Gastroesophageal sphincter (tissue), 4 donors: Measurements from ENCODE around the gene NEK8. TPM values are rescaled to one million over a fixed set of nuclear protein-coding genes. Genes with fewer than 3 reads are reported as not detected.

ENCODE experiments used
- ATAC-seq: fragments of 150-250 bp; one replicate; pipeline ENCODE4 v1.9.1; 2016; ENCODE audit warnings: mild to moderate bottlenecking, moderate library complexity
- H3K27ac ChIP-seq, 4 donors: fragments of 200-600 bp; sonication (generic) in 3 of 4; 1 replicate in 3 of 4; 2 replicates in 1 of 4; pipeline ENCODE4 v1.5.1; 2016 to 2019
- H3K27me3 ChIP-seq: fragments of 200-600 bp; sonication (generic); one replicate; pipeline ENCODE4 v1.5.1; 2019
- H3K36me3 ChIP-seq, 2 donors: fragments of 200-600 bp; sonication (generic); one replicate each; pipeline ENCODE4 v1.5.1; 2019; ENCODE audit warnings: control low read depth in 1 of 2
- H3K4me1 ChIP-seq, 3 donors: fragments of 200-600 bp; sonication (generic); 1 replicate in 2 of 3; 2 replicates in 1 of 3; pipeline ENCODE4 v1.5.1; 2016 to 2019; ENCODE audit warnings: control low read depth in 2 of 3
- H3K4me3 ChIP-seq, 2 donors: fragments of 200-600 bp; sonication (generic); one replicate each; pipeline ENCODE4 v1.5.1; 2019; ENCODE audit warnings: mild to moderate bottlenecking in 1 of 2, moderate library complexity in 1 of 2
- H3K9me3 ChIP-seq, 3 donors: fragments of 200-600 bp; sonication (generic); one replicate each; pipeline ENCODE4 v1.5.1; 2017 to 2019; ENCODE audit warnings: control low read depth in 2 of 3
- CTCF ChIP-seq, 4 experiments: fragments of 200-600 bp in 2 of 4; fragments of 450-650 bp in 2 of 4; sonication (generic) in 1 of 4; IDR thresholded peaks; one replicate each; pipeline ENCODE4 v1.5.1; 2017 to 2019; ENCODE audit warnings: antibody characterized with exemption in 4 of 4, mild to moderate bottlenecking in 2 of 4, moderate library complexity in 2 of 4
- EP300 ChIP-seq: sonication (generic); formaldehyde crosslinking; IDR thresholded peaks from one replicate; pipeline ENCODE4 v1.6.1; 2017; ENCODE audit warnings: antibody characterized with exemption, mild to moderate bottlenecking
- POLR2A ChIP-seq, 2 donors: fragments of 450-650 bp; IDR thresholded peaks; one replicate each; pipeline ENCODE4 v1.6.1; 2017; ENCODE audit warnings: antibody characterized with exemption in 2 of 2, mild to moderate bottlenecking in 2 of 2, moderate library complexity in 1 of 2
- POLR2AphosphoS5 ChIP-seq: sonication (generic); formaldehyde crosslinking; IDR thresholded peaks from one replicate; pipeline ENCODE4 v1.6.1; 2017; ENCODE audit warnings: antibody characterized with exemption
- WGBS, 2 donors: methylation state at CpG; one replicate each; pipeline ENCODE4 v1.1.5; 2018; ENCODE audit warnings: low coverage in 1 of 2; 5-methylcytosine and 5-hydroxymethylcytosine counted together
- total RNA-seq, 4 donors: library from RNA; depleted of rRNA; stranded (reverse); fragments of >200 nt; gene quantifications; one replicate each; pipeline ENCODE4 v1.1.0, GENCODE V29; 2016

NEK8 gene
- total RNA-seq, 4 donors from 2014 or later = 0.94 to 2.0 (median 1.8) TPM; not detected in 1

GRCh38 chr17:28700830-28701492 is 27.6 kb upstream of the NEK8 start:
- Histone ChIP-seq H3K27ac (no peak overlapping the region), H3K27me3 (no peaks in the 10 kb centered on the region), H3K36me3 (peaks cover 0 to 97% of the 10 kb centered on the region in 2 donors), H3K4me3 (no peak overlapping the region), H3K9me3 (no peaks in the 10 kb centered on the region), H3K4me1 (no peaks in the 10 kb centered on the region)
- TF ChIP-seq POLR2AphosphoS5 = no peak
- no peak for TF ChIP-seq CTCF (IDR thresholded peaks at IDR 0.05)
- TF ChIP-seq POLR2A (IDR thresholded peaks at IDR 0.05) = no peak
- no peak for TF ChIP-seq EP300
- ATAC-seq = no peak
- WGBS, 2 donors = 80 to 96% methylated on average over 4 of the region's 10 CpGs

DNA sequence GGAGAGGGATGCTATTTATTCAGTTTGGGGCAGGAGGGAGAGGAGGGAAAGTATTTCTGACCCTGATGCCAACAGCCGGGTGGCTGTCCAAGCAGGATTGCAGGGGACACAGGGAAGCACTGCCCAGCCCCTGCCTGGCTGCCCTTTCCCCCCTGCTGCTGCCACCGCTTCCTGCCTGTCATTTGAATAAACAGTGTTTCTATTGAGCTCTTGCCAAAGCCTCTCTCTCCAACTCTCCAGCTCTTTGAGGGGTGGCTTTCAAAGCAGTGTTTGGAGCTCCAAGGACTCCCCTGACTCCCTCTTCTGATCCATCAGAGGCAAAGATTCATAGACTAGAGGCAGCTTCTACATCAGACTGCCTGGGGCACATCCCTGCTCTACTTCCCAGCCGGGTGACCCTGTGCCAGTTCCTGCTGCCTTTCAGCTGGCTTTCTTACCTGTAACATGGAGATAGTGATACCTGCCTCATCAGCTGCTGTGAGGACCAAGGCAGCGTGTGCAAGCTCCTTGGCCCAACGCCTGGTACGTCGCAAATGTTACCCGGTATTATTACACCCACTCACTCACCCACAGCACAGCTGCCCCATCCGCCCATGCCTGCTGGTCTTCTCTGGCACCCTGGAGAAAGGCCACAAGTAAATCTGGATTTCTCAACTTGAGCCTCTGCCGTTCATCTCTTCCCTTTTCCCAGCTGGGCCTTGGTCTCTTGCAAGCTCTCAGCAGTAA is 26.4 kb upstream of the NEK8 start:
- no peaks in the 10 kb centered on the region for H3K27me3 ChIP-seq
- ATAC-seq = no peak
- TF ChIP-seq EP300 (no peak), POLR2A (IDR thresholded peaks at IDR 0.05) (no peak), POLR2AphosphoS5 (no peak), CTCF (IDR thresholded peaks at IDR 0.05) (no peak)
- H3K9me3 ChIP-seq = no peaks in the 10 kb centered on the region
- no peak overlapping the region for H3K27ac ChIP-seq
- 46 to 66% methylated on average over 5 to 6 of the region's 10 CpGs for WGBS, 2 donors
- no peaks in the 10 kb centered on the region for H3K4me1 ChIP-seq
- H3K4me3 ChIP-seq = no peak overlapping the region
- peaks cover 0 to 85% of the 10 kb centered on the region in 2 donors for H3K36me3 ChIP-seq

DNA sequence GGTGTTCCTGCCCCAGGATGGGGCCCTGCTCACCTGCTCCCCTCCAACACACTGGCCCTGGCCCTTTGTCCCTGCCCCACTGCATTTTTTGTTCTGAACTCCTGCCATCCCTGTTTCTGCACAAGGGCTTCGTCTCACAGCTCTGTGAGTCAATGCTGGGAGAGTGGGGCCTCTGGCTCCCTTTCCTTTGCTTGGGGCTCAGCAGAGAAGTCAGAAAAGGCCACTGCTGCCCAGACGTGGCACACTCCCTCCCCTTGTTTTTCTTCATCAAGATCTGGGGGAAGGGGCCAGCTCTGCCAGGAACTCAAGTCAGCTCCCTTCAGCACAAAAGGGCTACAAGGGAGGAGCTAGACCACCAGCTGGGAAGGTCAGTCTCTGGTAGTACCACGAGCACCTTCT is 25.8 kb upstream of the NEK8 start:
- TF ChIP-seq CTCF (IDR thresholded peaks at IDR 0.05) (no peak), POLR2A (IDR thresholded peaks at IDR 0.05) (no peak)
- Histone ChIP-seq H3K9me3 (no peaks in the 10 kb centered on the region), H3K27ac (no peak overlapping the region), H3K36me3 (peaks cover 0 to 80% of the 10 kb centered on the region in 2 donors), H3K4me3 (no peak overlapping the region), H3K27me3 (no peaks in the 10 kb centered on the region), H3K4me1 (no peaks in the 10 kb centered on the region)
- ATAC-seq = no peak
- WGBS, 2 donors = 75% methylated on average over 1 of the region's 3 CpGs; no CpG with 5 or more reads in 1 of the 2 donors

DNA sequence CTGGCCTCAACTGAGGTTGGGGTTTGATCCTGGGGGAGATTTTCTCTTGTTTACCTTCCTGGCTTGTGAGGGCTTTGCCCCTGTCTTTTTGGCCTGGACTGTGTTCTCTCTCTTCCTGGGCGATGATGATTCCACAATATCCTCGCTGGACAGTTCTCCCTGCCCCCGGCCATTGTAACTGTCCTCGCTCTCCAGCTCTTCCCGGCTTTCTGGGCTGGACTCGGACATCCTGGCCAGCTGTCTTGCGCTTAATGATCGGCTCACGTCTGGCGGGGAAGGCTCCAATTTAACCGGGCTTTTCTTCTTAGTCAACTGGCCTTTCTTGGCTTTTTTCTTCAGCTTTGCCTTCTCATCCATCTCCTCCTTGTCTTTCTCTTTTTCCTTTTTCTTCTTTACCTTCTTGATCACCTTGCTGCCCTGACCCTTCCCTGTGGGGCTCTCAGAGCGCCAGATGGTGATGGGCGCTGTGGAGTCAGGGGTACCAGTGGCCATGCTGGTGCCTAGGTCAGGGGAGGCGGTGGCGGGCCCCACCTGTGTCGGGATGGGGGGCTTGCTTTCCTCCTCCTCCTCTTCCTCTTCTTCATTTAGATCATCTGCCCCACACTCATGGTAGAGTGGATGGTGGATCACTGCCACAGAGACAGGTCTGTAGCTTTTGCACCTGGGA is 24.9 kb upstream of the NEK8 start:
- H3K36me3 ChIP-seq = peaks cover 0 to 70% of the 10 kb centered on the region in 2 donors
- TF ChIP-seq EP300 (no peak), POLR2A (IDR thresholded peaks at IDR 0.05) (no peak), CTCF (IDR thresholded peaks at IDR 0.05) (no peak), POLR2AphosphoS5 (no peak)
- WGBS, 2 donors = 71 to 82% methylated on average over 5 to 12 of the region's 16 CpGs
- no peaks in the 10 kb centered on the region for H3K4me1 ChIP-seq
- no peaks in the 10 kb centered on the region for H3K27me3 ChIP-seq
- no peaks in the 10 kb centered on the region for H3K9me3 ChIP-seq
- no peak overlapping the region for H3K4me3 ChIP-seq
- no peak overlapping the region for H3K27ac ChIP-seq
- ATAC-seq = no peak
